K562 (cell line): ENCODE measurements around the gene MCU. TPM values are rescaled to one million over a fixed set of nuclear protein-coding genes. Genes with fewer than 3 reads are reported as not detected.

ENCODE experiments used
- BDP1 ChIP-seq: IDR thresholded peaks from 3 replicates; pipeline ENCODE4 v1.6.1; 2011; ENCODE audit not compliant: insufficient read length, insufficient read depth
- FOXM1 ChIP-seq, 2 experiments: fragments of 450-650 bp in 1 of 2; sonication (generic) in 1 of 2; formaldehyde crosslinking in 1 of 2; IDR thresholded peaks; 2 replicates each; pipeline versions ENCODE4 v1.6.1 to v1.9.0; 2017 to 2022; ENCODE audit warnings: low read depth in 2 of 2, mild to moderate bottlenecking in 2 of 2, missing genetic modification reagents in 1 of 2, moderate library complexity in 1 of 2
- HOXB6 ChIP-seq: fragments of 250-450 bp; sonication (Bioruptor Pico); IDR thresholded peaks from 2 replicates; pipeline ENCODE4 v1.5.1; 2022; ENCODE audit warnings: mild to moderate bottlenecking, borderline replicate concordance
- SMAD4 ChIP-seq: fragments of 250-450 bp; sonication (Bioruptor Pico); conservative IDR thresholded peaks from 2 replicates; pipeline ENCODE4 v1.8.0; 2021; ENCODE audit warnings: inconsistent platforms, mild to moderate bottlenecking, moderate library complexity
- TEAD2 ChIP-seq: fragments of 450-650 bp; IDR thresholded peaks from 2 replicates; pipeline ENCODE4 v1.6.1; 2016; ENCODE audit warnings: missing genetic modification characterization, control low read depth, missing compliant biosample characterization
- ZKSCAN3 ChIP-seq: fragments of 250-450 bp; sonication (Bioruptor Pico); IDR thresholded peaks from 2 replicates; pipeline ENCODE4 v1.4.0; 2020
- ZNF584 ChIP-seq: fragments of 200-800 bp; sonication (Bioruptor generic); IDR thresholded peaks from 2 replicates; pipeline ENCODE4 v1.6.1; 2016; ENCODE audit warnings: low read depth, mild to moderate bottlenecking, missing genetic modification characterization, missing compliant biosample characterization
- polyA plus RNA-seq, 8 experiments: library from polyadenylated mRNA; depleted of rRNA in 4 of 8; stranded (reverse) in 5 of 8; unstranded in 3 of 8; fragments of >200 nt; fragmentation: Nextera tagmentation in 2 of 8; fragmentation: Illumina TruSeq in 1 of 8; extraction: Ambion mirVana in 2 of 8; extraction: Trizol in 1 of 8; gene quantifications; 2 replicates each; pipeline versions ENCODE4 v1.2.1 to v1.2.3, GENCODE V29; 2011 to 2014; ENCODE audit warnings: inconsistent platforms in 1 of 8, missing spikeins in 1 of 8
- total RNA-seq, 7 experiments: library from RNA; depleted of rRNA in 6 of 7; stranded (reverse); fragments of >200 nt in 6 of 7; fragmentation: Illumina TruSeq in 2 of 7; extraction: Trizol in 2 of 7; gene quantifications; 2 replicates each; pipeline versions ENCODE4 v1.2.1 to v1.2.3, GENCODE V29; 2011 to 2021; ENCODE audit warnings: low replicate concordance in 1 of 7
- TF ChIP-seq, protein P1 (sequence below): fragments of 250-450 bp; sonication (Bioruptor Pico); IDR thresholded peaks from 2 replicates; pipeline ENCODE4 v1.5.0; 2022; ENCODE audit warnings: mild to moderate bottlenecking
- TF ChIP-seq, protein P2 (sequence below): fragments of 450-650 bp; IDR thresholded peaks from 2 replicates; pipeline ENCODE4 v1.6.1; 2016; ENCODE audit warnings: mild to moderate bottlenecking, moderate library complexity

MCU gene
- total and polyA plus RNA-seq, 9 of the 15 experiments (the other 6 are each of a cell fraction or from before 2014, with no cell fraction given) = 8.2 to 88.8 (median 21.3) TPM

DNA sequence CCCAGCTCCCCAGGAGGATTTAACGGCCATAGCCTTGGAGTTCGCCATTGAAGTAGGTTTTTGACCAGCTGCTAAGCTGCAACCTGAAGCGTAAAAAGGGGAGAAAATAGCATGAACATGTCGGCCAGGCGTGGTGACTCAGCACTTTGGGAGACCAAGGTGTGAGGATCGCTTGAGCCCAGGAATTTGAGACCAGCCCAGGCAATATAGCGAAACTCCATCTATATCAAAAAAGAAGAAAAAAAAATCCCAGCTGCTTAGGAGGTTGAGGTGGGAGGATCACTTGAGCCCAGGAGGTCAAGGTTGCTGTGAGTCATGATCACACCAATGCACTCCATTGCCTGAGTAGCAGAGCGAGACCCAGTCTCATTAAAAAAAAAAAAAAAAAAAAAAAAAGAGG lies 32.2 kb upstream of the MCU start (continued):
- TF ChIP-seq, protein P1, sequence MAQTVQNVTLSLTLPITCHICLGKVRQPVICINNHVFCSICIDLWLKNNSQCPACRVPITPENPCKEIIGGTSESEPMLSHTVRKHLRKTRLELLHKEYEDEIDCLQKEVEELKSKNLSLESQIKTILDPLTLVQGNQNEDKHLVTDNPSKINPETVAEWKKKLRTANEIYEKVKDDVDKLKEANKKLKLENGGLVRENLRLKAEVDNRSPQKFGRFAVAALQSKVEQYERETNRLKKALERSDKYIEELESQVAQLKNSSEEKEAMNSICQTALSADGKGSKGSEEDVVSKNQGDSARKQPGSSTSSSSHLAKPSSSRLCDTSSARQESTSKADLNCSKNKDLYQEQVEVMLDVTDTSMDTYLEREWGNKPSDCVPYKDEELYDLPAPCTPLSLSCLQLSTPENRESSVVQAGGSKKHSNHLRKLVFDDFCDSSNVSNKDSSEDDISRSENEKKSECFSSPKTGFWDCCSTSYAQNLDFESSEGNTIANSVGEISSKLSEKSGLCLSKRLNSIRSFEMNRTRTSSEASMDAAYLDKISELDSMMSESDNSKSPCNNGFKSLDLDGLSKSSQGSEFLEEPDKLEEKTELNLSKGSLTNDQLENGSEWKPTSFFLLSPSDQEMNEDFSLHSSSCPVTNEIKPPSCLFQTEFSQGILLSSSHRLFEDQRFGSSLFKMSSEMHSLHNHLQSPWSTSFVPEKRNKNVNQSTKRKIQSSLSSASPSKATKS (CRISPR knock-in tag) = no peak
- TF ChIP-seq HOXB6 (no peak), BDP1 (no peak), ZNF584 (no peak), ZKSCAN3 (CRISPR knock-in tag) (no peak), FOXM1 (IDR thresholded peaks at IDR 0.05; ENCODE audit: low read depth) (no peak), FOXM1 (CRISPR knock-in tag; IDR thresholded peaks at IDR 0.05; ENCODE audit: low read depth) (no peak), SMAD4 (CRISPR knock-in tag) (0 out of 2 replicates have a peak, but pooled peaks have one; percentile 59), TEAD2 (no peak)
- TF ChIP-seq, protein P2, sequence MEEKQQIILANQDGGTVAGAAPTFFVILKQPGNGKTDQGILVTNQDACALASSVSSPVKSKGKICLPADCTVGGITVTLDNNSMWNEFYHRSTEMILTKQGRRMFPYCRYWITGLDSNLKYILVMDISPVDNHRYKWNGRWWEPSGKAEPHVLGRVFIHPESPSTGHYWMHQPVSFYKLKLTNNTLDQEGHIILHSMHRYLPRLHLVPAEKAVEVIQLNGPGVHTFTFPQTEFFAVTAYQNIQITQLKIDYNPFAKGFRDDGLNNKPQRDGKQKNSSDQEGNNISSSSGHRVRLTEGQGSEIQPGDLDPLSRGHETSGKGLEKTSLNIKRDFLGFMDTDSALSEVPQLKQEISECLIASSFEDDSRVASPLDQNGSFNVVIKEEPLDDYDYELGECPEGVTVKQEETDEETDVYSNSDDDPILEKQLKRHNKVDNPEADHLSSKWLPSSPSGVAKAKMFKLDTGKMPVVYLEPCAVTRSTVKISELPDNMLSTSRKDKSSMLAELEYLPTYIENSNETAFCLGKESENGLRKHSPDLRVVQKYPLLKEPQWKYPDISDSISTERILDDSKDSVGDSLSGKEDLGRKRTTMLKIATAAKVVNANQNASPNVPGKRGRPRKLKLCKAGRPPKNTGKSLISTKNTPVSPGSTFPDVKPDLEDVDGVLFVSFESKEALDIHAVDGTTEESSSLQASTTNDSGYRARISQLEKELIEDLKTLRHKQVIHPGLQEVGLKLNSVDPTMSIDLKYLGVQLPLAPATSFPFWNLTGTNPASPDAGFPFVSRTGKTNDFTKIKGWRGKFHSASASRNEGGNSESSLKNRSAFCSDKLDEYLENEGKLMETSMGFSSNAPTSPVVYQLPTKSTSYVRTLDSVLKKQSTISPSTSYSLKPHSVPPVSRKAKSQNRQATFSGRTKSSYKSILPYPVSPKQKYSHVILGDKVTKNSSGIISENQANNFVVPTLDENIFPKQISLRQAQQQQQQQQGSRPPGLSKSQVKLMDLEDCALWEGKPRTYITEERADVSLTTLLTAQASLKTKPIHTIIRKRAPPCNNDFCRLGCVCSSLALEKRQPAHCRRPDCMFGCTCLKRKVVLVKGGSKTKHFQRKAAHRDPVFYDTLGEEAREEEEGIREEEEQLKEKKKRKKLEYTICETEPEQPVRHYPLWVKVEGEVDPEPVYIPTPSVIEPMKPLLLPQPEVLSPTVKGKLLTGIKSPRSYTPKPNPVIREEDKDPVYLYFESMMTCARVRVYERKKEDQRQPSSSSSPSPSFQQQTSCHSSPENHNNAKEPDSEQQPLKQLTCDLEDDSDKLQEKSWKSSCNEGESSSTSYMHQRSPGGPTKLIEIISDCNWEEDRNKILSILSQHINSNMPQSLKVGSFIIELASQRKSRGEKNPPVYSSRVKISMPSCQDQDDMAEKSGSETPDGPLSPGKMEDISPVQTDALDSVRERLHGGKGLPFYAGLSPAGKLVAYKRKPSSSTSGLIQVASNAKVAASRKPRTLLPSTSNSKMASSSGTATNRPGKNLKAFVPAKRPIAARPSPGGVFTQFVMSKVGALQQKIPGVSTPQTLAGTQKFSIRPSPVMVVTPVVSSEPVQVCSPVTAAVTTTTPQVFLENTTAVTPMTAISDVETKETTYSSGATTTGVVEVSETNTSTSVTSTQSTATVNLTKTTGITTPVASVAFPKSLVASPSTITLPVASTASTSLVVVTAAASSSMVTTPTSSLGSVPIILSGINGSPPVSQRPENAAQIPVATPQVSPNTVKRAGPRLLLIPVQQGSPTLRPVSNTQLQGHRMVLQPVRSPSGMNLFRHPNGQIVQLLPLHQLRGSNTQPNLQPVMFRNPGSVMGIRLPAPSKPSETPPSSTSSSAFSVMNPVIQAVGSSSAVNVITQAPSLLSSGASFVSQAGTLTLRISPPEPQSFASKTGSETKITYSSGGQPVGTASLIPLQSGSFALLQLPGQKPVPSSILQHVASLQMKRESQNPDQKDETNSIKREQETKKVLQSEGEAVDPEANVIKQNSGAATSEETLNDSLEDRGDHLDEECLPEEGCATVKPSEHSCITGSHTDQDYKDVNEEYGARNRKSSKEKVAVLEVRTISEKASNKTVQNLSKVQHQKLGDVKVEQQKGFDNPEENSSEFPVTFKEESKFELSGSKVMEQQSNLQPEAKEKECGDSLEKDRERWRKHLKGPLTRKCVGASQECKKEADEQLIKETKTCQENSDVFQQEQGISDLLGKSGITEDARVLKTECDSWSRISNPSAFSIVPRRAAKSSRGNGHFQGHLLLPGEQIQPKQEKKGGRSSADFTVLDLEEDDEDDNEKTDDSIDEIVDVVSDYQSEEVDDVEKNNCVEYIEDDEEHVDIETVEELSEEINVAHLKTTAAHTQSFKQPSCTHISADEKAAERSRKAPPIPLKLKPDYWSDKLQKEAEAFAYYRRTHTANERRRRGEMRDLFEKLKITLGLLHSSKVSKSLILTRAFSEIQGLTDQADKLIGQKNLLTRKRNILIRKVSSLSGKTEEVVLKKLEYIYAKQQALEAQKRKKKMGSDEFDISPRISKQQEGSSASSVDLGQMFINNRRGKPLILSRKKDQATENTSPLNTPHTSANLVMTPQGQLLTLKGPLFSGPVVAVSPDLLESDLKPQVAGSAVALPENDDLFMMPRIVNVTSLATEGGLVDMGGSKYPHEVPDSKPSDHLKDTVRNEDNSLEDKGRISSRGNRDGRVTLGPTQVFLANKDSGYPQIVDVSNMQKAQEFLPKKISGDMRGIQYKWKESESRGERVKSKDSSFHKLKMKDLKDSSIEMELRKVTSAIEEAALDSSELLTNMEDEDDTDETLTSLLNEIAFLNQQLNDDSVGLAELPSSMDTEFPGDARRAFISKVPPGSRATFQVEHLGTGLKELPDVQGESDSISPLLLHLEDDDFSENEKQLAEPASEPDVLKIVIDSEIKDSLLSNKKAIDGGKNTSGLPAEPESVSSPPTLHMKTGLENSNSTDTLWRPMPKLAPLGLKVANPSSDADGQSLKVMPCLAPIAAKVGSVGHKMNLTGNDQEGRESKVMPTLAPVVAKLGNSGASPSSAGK = peak; percentile 94
